Large intestine (tissue), 3 donors: ENCODE measurements around the gene OPCML. TPM values are rescaled to one million over a fixed set of nuclear protein-coding genes. Genes with fewer than 3 reads are reported as not detected.

Experiments
- DNase-seq, 2 donors: peaks; one replicate each; pipeline versions ENCODE4 v3.0.0 to v3.0.0-alpha.2; 2013
- H3K27ac ChIP-seq: one replicate; pipeline ENCODE4 v1.5.1; 2013; ENCODE audit warnings: low read length
- H3K27me3 ChIP-seq: 2 replicates; pipeline ENCODE4 v1.6.1; 2013; ENCODE audit warnings: low read length; ENCODE audit not compliant: control insufficient read depth, insufficient read depth
- H3K36me3 ChIP-seq: 2 replicates; pipeline ENCODE4 v1.6.1; 2013; ENCODE audit warnings: low read length; ENCODE audit not compliant: control insufficient read depth, insufficient read depth
- H3K4me1 ChIP-seq: one replicate; pipeline ENCODE4 v1.6.1; 2013; ENCODE audit warnings: low read length; ENCODE audit not compliant: control insufficient read depth, insufficient read depth
- H3K4me3 ChIP-seq: one replicate; pipeline ENCODE4 v1.5.1; 2013; ENCODE audit warnings: low read length
- H3K9me3 ChIP-seq: one replicate; pipeline ENCODE4 v1.6.1; 2013; ENCODE audit warnings: mild to moderate bottlenecking, low read depth, low read length, moderate library complexity; ENCODE audit not compliant: control insufficient read depth
- WGBS: methylation state at CpG from one replicate; pipeline ENCODE4 v1.1.5; 2013; ENCODE audit warnings: low lambda C conversion rate; ENCODE audit not compliant: insufficient coverage; 5-methylcytosine and 5-hydroxymethylcytosine counted together
- polyA plus RNA-seq: library from polyadenylated mRNA; unstranded; fragments of 120-200 nt; gene quantifications from one replicate; pipeline ENCODE4 v1.2.1, GENCODE V29; 2013

The OPCML gene
- polyA plus RNA-seq, 1 donor = 1.4 TPM

DNA sequence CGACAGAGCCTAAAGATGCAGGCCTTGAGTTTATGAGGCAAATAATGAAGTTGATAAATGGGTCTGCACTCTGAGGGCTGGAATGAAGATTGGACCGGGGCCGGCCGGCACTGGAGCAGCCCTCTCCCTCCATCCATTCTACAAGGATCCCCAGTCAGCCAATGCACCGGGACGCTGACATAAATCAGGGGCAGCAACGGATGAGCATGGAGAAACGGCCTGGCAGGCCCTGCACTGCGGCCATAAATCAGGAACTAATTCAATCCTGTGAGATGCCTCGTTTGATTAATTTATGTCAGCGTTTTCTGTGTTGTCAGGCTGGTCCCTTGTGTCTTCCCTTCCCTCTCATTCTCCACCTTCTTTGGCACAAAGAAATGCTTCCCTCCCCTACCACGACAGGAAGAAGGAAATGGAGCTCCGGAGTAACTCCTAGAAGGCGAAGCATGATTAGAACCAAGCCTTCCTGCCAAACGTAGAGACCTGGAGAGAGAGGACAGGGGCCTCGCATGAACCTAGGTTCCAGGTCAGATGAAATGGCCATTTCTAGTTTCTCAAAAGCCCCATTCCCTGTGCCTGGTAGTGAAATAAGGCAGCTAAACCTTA, 358.4 kb downstream of the OPCML start:
- no peaks in the 10 kb centered on the region for H3K9me3 ChIP-seq
- no peak overlapping the region for H3K4me3 ChIP-seq
- H3K27ac ChIP-seq = no peak overlapping the region
- 67% methylated on average over 1 of the region's 16 CpGs for WGBS
- H3K27me3 ChIP-seq = no peaks in the 10 kb centered on the region
- H3K36me3 ChIP-seq = no peaks in the 10 kb centered on the region
- H3K4me1 ChIP-seq = no peaks in the 10 kb centered on the region
- DNase-seq = no peak

DNA sequence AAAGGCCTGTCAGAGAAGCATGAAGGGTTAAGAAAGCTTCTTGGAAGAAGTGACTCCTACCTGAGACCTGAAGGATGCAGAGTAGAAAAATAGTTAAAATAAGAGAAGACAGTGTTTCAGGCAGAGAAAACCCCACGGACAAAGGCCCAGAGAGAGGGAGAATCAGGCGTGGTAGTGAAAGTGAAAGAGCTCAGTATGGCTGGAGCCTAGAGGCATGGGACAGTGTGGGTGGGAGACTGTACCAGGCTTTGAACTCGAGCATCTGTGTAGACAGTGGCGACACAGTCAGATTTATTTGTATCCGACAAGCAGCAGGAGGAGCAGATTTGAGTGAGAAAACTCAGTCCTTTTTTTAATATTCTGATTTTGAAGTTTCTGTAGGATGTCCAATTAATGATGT, 360.0 kb downstream of the OPCML start:
- no peak for DNase-seq

DNA sequence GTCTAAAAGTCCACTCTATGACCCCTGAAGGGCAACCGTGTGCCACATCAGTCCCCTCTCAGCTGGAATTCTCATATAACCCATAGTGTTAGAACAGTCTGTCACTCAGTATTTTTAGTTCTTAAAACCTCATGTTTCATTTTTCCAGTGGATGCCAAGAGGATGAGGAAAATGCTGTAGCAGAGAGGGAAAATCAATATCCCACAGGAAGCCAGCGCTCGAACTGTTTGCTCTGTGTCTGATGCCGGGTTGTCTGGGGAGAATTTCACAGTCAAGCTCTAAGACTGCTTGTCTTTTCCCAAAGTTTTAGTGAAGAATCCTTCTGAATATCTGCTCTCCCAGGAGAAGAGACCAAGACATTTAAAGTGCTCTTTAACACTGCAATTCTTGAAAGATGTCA, 360.9 kb downstream of the OPCML start:
- Histone ChIP-seq H3K27ac (no peak overlapping the region), H3K9me3 (no peaks in the 10 kb centered on the region), H3K4me1 (no peaks in the 10 kb centered on the region), H3K36me3 (no peaks in the 10 kb centered on the region), H3K4me3 (no peak overlapping the region), H3K27me3 (no peaks in the 10 kb centered on the region)
- DNase-seq = no peak
- 80% methylated on average over 1 of the region's 4 CpGs for WGBS

More for the DNA sequence above, 360.0 kb downstream of the OPCML start:
- no peaks in the 10 kb centered on the region for H3K27me3 ChIP-seq
- WGBS = no CpG with 5 or more reads among the region's 5 CpGs
- H3K4me3 ChIP-seq = no peak overlapping the region
- no peaks in the 10 kb centered on the region for H3K9me3 ChIP-seq
- H3K4me1 ChIP-seq = no peaks in the 10 kb centered on the region
- no peaks in the 10 kb centered on the region for H3K36me3 ChIP-seq
- no peak overlapping the region for H3K27ac ChIP-seq

DNA sequence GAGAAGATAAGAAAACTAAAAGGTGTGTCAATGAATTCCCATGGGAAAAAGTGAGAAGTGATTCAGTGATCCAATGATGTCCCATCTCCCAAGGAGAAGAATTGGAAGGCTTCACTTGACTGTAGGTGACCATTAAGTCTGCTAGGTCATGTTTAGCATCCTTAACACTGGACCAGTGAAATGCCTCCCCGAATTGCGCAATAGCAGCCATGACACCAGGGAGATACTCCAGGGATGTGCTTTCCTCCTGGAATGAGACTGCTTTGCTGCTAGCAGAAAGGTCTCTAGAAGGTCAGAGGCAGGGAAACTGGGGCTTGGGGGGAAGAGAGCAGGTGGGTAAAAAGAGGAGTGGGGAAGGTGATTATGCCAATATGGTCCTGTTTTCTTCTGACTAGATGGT, 364.3 kb downstream of the OPCML start:
- peaks cover 3% of the 10 kb centered on the region for H3K4me1 ChIP-seq
- H3K27ac ChIP-seq = no peak overlapping the region
- no peaks in the 10 kb centered on the region for H3K9me3 ChIP-seq
- no peaks in the 10 kb centered on the region for H3K27me3 ChIP-seq
- H3K36me3 ChIP-seq = no peaks in the 10 kb centered on the region
- WGBS = no CpG with 5 or more reads among the region's 2 CpGs
- H3K4me3 ChIP-seq = no peak overlapping the region
- DNase-seq = no peak

DNA sequence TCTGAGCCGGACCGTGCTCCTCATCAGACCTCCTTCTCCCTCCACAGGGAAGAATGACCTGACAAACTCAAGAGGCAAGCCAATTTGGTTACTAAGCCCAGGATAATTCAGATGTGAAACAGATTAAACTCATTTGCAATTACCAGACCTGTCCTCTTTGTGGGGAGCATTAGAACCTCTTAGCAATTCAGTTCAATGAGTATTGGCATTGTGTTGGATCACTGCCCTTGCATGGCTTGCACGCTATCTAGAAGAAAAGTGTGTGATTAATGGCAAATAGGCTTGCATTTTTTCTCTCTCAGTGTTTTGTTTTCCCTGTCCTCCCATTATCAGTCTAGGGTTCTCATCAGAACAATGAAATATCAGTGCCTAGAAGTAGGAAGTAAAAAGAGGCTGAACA, 365.6 kb downstream of the OPCML start:
- Histone ChIP-seq H3K4me3 (no peak overlapping the region), H3K36me3 (no peaks in the 10 kb centered on the region), H3K27ac (no peak overlapping the region), H3K9me3 (no peaks in the 10 kb centered on the region), H3K4me1 (peaks cover 17% of the 10 kb centered on the region), H3K27me3 (no peaks in the 10 kb centered on the region)
- no peak for DNase-seq
- no CpG with 5 or more reads among the region's 3 CpGs for WGBS

DNA sequence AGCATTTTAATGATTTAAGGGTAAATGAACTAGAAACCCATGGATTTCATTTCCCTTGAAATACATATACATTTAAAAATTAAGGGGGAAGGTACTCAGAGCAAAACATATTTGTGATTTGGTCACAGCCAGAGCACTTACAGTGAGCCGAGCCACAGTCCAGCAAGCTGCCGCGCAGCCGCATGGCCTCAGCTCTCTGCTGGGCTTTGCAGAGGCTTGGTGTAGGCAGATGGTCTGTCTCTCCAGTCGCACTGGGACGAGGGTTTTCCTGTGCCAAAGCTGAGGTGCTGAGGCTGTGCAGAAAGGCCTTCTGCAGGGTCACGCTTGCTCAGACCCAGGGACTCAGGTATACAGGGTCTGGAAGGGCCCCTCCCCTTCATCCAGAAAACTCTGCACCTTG, 367.3 kb downstream of the OPCML start:
- peaks cover 17% of the 10 kb centered on the region for H3K4me1 ChIP-seq
- H3K27ac ChIP-seq = no peak overlapping the region
- H3K36me3 ChIP-seq = no peaks in the 10 kb centered on the region
- H3K9me3 ChIP-seq = no peaks in the 10 kb centered on the region
- DNase-seq = no peak
- no peak overlapping the region for H3K4me3 ChIP-seq
- H3K27me3 ChIP-seq = no peaks in the 10 kb centered on the region
- WGBS = no CpG with 5 or more reads among the region's 7 CpGs

DNA sequence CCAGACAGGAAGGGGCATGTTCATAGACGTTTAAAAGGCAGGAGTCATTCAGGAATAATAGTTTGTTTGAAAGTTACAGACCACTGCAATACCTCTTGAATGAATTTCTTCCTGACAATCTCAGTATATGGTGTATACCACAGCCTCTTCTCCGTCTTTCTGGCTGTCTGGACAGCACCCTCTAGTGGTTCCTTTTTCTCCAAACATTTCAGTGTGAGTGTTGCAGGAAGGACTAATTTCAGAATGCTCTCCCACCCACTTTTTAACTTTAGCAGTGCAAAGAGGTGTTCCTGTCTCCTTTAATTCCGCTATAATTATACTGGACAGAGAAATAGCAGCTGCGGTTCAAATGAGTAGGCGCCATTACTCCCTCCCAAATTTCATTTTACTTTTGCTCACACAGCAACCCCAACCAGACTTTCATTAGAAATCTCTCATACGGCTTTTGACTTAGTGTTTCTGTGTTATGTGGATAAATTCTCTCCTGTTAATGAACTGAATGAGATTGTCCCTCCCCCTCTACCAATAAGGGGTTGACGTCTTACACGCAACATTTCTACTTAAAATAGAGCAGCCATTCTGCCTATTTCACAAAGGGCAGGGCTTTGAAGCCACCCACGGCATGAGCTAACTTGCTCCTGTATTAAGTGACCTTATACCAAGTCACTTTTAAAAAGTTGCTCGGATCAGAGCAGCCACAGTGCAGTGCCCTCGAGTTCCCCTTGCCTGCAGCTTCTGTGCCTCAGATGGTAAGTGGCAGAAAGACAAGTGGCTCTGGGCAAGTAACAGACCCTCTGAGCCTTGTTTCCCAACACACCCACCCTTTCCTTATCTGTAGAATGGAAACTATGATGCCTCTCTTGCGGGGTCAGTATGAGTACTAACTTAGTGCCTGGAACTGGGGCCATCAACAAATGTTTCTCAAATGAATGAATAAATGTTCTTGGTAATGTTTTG, 368.6 kb downstream of the OPCML start:
- no peaks in the 10 kb centered on the region for H3K27me3 ChIP-seq
- H3K27ac ChIP-seq = no peak overlapping the region
- 100% methylated on average over 1 of the region's 12 CpGs for WGBS
- no peak overlapping the region for H3K4me3 ChIP-seq
- H3K36me3 ChIP-seq = no peaks in the 10 kb centered on the region
- peaks cover 17% of the 10 kb centered on the region for H3K4me1 ChIP-seq
- no peaks in the 10 kb centered on the region for H3K9me3 ChIP-seq
- DNase-seq = peak; percentile 50 to 66

DNA sequence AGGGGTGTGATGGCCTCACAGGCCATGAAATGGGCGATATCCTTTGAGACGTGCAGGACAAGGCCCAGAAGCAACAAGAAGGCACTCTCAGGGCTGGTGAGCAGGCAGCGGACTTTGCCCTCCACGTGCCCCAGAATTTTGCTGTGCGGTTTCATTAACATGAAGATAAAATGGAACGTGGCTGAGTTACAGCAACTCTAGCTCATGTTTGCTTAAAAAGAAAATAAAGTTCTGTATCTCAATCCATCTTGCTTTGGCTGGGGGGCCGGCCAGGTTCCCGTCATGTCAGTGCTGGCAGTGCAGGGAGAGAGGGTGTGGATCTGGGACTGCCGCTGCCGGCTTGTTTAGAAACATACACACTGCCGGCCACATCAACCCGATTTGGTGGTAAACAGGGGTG, 370.1 kb downstream of the OPCML start:
- Histone ChIP-seq H3K4me1 (peaks cover 17% of the 10 kb centered on the region), H3K9me3 (no peaks in the 10 kb centered on the region), H3K4me3 (no peak overlapping the region), H3K36me3 (no peaks in the 10 kb centered on the region), H3K27ac (peak overlapping the region; percentile 27), H3K27me3 (no peaks in the 10 kb centered on the region)
- DNase-seq = peak; percentile 78 to 90
- WGBS = no CpG with 5 or more reads among the region's 12 CpGs

DNA sequence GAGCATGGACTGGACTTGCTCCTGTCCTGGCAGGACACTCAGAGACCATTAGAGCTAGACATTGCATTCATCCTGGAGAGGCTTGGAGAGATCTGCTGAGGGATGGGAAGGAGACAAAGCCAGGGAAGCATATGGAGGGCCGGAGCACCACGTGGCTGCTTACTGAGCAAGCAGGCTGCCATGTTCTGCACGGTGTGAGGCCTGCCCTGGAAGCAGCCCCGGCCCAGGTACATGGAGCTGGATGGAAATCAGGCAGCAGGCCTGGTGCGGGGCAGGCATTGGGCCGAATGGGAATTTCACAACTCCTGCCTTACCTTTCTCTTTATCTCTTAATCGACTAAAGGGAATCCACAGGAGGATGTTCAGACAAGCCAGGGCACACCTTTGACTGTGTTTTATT, 371.5 kb downstream of the OPCML start:
- DNase-seq = no peak
- H3K27me3 ChIP-seq = peaks cover 3% of the 10 kb centered on the region
- no peak overlapping the region for H3K4me3 ChIP-seq
- no CpG with 5 or more reads among the region's 7 CpGs for WGBS
- H3K9me3 ChIP-seq = no peaks in the 10 kb centered on the region
- H3K4me1 ChIP-seq = peaks cover 30% of the 10 kb centered on the region
- no peaks in the 10 kb centered on the region for H3K36me3 ChIP-seq
- no peak overlapping the region for H3K27ac ChIP-seq

DNA sequence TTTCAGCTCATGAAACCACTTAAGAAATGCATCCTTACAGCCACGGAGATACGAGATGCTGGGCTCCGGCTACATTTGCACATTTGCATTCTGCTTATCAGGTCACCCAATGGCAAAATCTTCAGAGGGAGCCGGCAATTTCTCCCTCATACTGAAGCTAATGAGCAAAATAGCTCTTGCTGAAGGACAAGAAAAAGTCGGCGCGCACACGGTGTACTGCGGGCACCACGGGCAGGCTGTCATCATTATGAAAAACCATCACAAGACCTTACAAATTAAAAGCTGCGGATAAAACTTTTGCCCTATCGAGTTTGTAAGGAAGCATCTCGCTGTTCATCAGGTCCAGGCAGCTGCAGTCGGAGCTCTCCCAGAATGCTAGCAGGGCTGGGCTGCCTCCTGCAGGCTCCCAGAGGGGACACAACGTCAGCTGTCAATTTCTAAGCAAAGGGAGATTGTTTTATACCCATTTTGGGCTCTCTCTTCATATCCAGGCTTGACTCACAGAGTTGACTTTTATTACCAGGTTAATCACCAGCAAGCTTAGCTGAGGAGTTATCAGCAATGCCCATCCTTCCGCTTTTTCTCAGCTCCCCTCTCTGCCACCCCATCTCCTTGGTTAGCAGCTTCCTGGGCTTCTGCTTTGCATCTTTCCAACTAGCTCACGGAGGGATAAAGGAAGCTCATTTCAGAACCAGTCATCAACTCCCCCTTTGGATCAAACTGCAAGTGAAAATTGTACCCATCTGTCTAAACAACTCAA, 375.1 kb downstream of the OPCML start:
- peaks cover 3% of the 10 kb centered on the region for H3K27me3 ChIP-seq
- 60% methylated on average over 1 of the region's 17 CpGs for WGBS

More for the DNA sequence above, 375.1 kb downstream of the OPCML start:
- Histone ChIP-seq H3K4me3 (no peak overlapping the region), H3K36me3 (no peaks in the 10 kb centered on the region), H3K4me1 (peaks cover 30% of the 10 kb centered on the region), H3K9me3 (no peaks in the 10 kb centered on the region), H3K27ac (no peak overlapping the region)
- no peak for DNase-seq
